ENCODE results near the gene LCE7A.

The LCE7A gene

DNA sequence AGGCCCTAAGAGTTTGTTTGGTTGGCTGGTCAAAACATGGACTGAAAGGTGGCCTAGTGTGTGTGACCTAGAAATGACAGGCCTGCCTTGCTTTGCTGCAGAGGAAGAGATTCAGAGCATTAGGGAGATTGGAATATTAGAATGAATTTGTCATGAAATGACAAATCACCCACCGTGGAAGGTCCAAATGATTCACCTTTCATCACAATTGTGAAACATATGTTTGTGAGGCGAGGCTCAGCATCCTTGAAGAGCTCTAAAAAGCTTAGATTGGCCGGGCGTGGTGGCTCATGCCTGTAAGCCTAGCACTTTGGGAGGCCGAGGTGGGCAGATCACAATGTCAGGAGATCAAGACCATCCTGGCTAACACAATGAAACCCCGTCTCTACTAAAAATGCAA, 42.5 kb upstream of the LCE7A start:
- Histone ChIP-seq H3K9me2 (ENCODE audit: low read depth, low read length) (no peaks in the 10 kb centered on the region), H3K4me3 (ENCODE audit: low read depth, low read length, poor library complexity, severe bottlenecking) (no peak overlapping the region), H3K79me2 (ENCODE audit: insufficient read depth, low read length) (no peaks in the 10 kb centered on the region), H2AFZ (ENCODE audit: low read length) (no peak overlapping the region), H3K36me3 (ENCODE audit: insufficient read depth, low read length) (no peaks in the 10 kb centered on the region), H4K20me1 (ENCODE audit: insufficient read depth, low read length) (no peaks in the 10 kb centered on the region), H3K9me3 (ENCODE audit: low read length) (no peaks in the 10 kb centered on the region), H3F3A (ENCODE audit: insufficient read depth, low read length) (no peaks in the 10 kb centered on the region), H3K4me2 (ENCODE audit: low read length) (no peak overlapping the region), H3K27ac (ENCODE audit: low read depth, low read length, poor library complexity, severe bottlenecking) (no peak overlapping the region), H3K9ac (ENCODE audit: low read length) (no peak overlapping the region), H3K27me3 (ENCODE audit: insufficient read depth, low read length) (no peaks in the 10 kb centered on the region), H3K4me1 (ENCODE audit: insufficient read depth, low read length, severe bottlenecking) (no peaks in the 10 kb centered on the region)
- TF ChIP-seq EZH2 (IDR thresholded peaks at IDR 0.05; ENCODE audit: borderline replicate concordance, low read length): no peak
- TF ChIP-seq, protein P1, sequence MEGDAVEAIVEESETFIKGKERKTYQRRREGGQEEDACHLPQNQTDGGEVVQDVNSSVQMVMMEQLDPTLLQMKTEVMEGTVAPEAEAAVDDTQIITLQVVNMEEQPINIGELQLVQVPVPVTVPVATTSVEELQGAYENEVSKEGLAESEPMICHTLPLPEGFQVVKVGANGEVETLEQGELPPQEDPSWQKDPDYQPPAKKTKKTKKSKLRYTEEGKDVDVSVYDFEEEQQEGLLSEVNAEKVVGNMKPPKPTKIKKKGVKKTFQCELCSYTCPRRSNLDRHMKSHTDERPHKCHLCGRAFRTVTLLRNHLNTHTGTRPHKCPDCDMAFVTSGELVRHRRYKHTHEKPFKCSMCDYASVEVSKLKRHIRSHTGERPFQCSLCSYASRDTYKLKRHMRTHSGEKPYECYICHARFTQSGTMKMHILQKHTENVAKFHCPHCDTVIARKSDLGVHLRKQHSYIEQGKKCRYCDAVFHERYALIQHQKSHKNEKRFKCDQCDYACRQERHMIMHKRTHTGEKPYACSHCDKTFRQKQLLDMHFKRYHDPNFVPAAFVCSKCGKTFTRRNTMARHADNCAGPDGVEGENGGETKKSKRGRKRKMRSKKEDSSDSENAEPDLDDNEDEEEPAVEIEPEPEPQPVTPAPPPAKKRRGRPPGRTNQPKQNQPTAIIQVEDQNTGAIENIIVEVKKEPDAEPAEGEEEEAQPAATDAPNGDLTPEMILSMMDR (IDR thresholded peaks at IDR 0.05; ENCODE audit: low read length): no peak

- Histone ChIP-seq H3K27ac (ENCODE audit: low read depth, low read length, poor library complexity, severe bottlenecking) (no peak overlapping the region), H3K9me2 (ENCODE audit: low read depth, low read length) (no peaks in the 10 kb centered on the region), H2AFZ (ENCODE audit: low read length) (no peak overlapping the region), H3K4me1 (ENCODE audit: insufficient read depth, low read length, severe bottlenecking) (no peaks in the 10 kb centered on the region), H3K9me3 (ENCODE audit: low read length) (no peaks in the 10 kb centered on the region), H3K36me3 (ENCODE audit: insufficient read depth, low read length) (no peaks in the 10 kb centered on the region), H3K4me2 (ENCODE audit: low read length) (no peak overlapping the region), H3K4me3 (ENCODE audit: low read depth, low read length, poor library complexity, severe bottlenecking) (no peak overlapping the region), H3K9ac (ENCODE audit: low read length) (no peak overlapping the region), H3F3A (ENCODE audit: insufficient read depth, low read length) (no peaks in the 10 kb centered on the region), H3K79me2 (ENCODE audit: insufficient read depth, low read length) (no peaks in the 10 kb centered on the region), H4K20me1 (ENCODE audit: insufficient read depth, low read length) (no peaks in the 10 kb centered on the region), H3K27me3 (ENCODE audit: insufficient read depth, low read length) (no peaks in the 10 kb centered on the region)
- TF ChIP-seq, protein P1 (IDR thresholded peaks at IDR 0.05; ENCODE audit: low read length): no peak
- no peak for TF ChIP-seq EZH2 (IDR thresholded peaks at IDR 0.05; ENCODE audit: borderline replicate concordance, low read length)
Measured at GRCh38 chr1:152823294-152823693, 36.5 kb upstream of the LCE7A start.

- Histone ChIP-seq H3K9me3 (ENCODE audit: low read length) (no peaks in the 10 kb centered on the region), H3F3A (ENCODE audit: insufficient read depth, low read length) (no peaks in the 10 kb centered on the region), H3K4me1 (ENCODE audit: insufficient read depth, low read length, severe bottlenecking) (no peaks in the 10 kb centered on the region), H3K79me2 (ENCODE audit: insufficient read depth, low read length) (no peaks in the 10 kb centered on the region), H3K4me3 (ENCODE audit: low read depth, low read length, poor library complexity, severe bottlenecking) (no peak overlapping the region), H2AFZ (ENCODE audit: low read length) (no peak overlapping the region), H3K36me3 (ENCODE audit: insufficient read depth, low read length) (no peaks in the 10 kb centered on the region), H3K4me2 (ENCODE audit: low read length) (no peak overlapping the region), H3K9me2 (ENCODE audit: low read depth, low read length) (no peaks in the 10 kb centered on the region), H3K27me3 (ENCODE audit: insufficient read depth, low read length) (no peaks in the 10 kb centered on the region), H3K27ac (ENCODE audit: low read depth, low read length, poor library complexity, severe bottlenecking) (no peak overlapping the region), H3K9ac (ENCODE audit: low read length) (no peak overlapping the region), H4K20me1 (ENCODE audit: insufficient read depth, low read length) (no peaks in the 10 kb centered on the region)
- TF ChIP-seq EZH2 (IDR thresholded peaks at IDR 0.05; ENCODE audit: borderline replicate concordance, low read length): no peak
- TF ChIP-seq, protein P1 (IDR thresholded peaks at IDR 0.05; ENCODE audit: low read length): no peak
Measured at GRCh38 chr1:152824964-152825363, 34.8 kb upstream of the LCE7A start.

Data from OCI-LY1 (cell line).